ENCODE results near the gene USH1C. TPM values are rescaled to one million over a fixed set of nuclear protein-coding genes. Genes with fewer than 3 reads are reported as not detected.

USH1C gene
- total RNA-seq, 1 experiment from 2014 or later, result 101 TPM

DNA sequence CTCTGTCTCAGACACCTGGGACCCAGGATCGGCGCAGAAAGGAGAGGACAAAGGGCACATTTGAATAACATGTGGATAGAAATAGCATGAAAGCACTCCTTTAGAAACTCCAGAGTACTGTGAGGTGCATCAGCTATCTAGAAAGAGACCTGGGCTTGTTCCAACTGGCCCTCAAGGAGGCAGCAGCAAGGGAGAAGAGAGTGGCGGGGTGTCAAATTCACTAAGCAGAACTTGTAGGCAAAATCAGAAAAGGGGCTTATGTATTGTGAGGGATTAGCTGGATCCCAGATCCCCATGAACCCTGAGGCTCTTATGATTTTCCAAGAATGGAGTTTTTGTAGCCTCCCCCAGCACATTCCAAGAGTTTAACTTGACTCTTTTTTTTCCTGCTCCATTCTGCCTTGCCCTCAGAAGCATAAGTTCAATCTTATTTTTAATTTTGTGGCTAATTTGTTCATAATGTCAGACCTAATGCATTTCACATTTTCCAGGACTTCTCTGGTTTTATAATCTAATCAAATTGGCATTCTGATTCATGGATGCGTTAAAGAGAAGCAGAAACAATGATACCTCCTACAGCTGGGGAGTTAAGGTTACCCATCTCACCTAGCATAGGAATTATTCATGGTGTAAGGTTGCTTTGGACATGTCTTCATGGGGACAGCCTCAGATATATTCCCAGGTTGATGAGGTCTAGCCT lies 33.6 kb downstream of the USH1C start:
- H3K9me3 Mint-ChIP-seq (ENCODE audit: unreplicated experiment), result no peaks in the 10 kb centered on the region
- no peak overlapping the region for H3K4me3 Mint-ChIP-seq (ENCODE audit: unreplicated experiment)
- BruUV-seq (replicated peaks), result no TSS peak
- Histone ChIP-seq H3K4me1 (no peaks in the 10 kb centered on the region), H3K4me3 (ENCODE audit: low read depth, low read length) (no peak overlapping the region), H3K36me3 (ENCODE audit: control insufficient read depth, insufficient read depth, low read length) (peaks cover 4% of the 10 kb centered on the region), H3K9me3 (no peaks in the 10 kb centered on the region), H3K27me3 (replicated peaks; ENCODE audit: control insufficient read depth, insufficient read depth, low read length) (no peaks in the 10 kb centered on the region)
- DNase-seq, result no peak
- H3K36me3 Mint-ChIP-seq (ENCODE audit: insufficient read depth, unreplicated experiment), result peaks cover 67% of the 10 kb centered on the region
- ChIA-PET CTCF (no interaction called here), POLR2A (no interaction called here)
- no peak overlapping the region for H3K27ac Mint-ChIP-seq (ENCODE audit: unreplicated experiment)
- no peaks in the 10 kb centered on the region for H3K27me3 Mint-ChIP-seq (ENCODE audit: insufficient read depth, unreplicated experiment)
- intact Hi-C loops (cut with micrococcal nuclease; ENCODE audit: unreplicated experiment), result no loop called here
- no peaks in the 10 kb centered on the region for H3K4me1 Mint-ChIP-seq (ENCODE audit: low read depth, unreplicated experiment)
- no peak for TF ChIP-seq CTCF (IDR thresholded peaks at IDR 0.05; ENCODE audit: insufficient read depth in 1 of 2, low read depth in 1 of 2, low read length in 1 of 2, severe bottlenecking in 1 of 2, unreplicated experiment in 1 of 2)

GRCh38 chr11:17508791-17509190 lies 35.4 kb downstream of the USH1C start:
- BruUV-seq (replicated peaks), result no TSS peak
- H3K4me1 ChIP-seq, result no peaks in the 10 kb centered on the region
- Mint-ChIP-seq H3K36me3 (ENCODE audit: insufficient read depth, unreplicated experiment) (peaks cover 71% of the 10 kb centered on the region), H3K27me3 (ENCODE audit: insufficient read depth, unreplicated experiment) (no peaks in the 10 kb centered on the region), H3K4me1 (ENCODE audit: low read depth, unreplicated experiment) (no peaks in the 10 kb centered on the region), H3K9me3 (ENCODE audit: unreplicated experiment) (no peaks in the 10 kb centered on the region), H3K27ac (ENCODE audit: unreplicated experiment) (no peak overlapping the region), H3K4me3 (ENCODE audit: unreplicated experiment) (no peak overlapping the region)
- H3K36me3 ChIP-seq (ENCODE audit: control insufficient read depth, insufficient read depth, low read length), result peaks cover 4% of the 10 kb centered on the region
- H3K4me3 ChIP-seq (ENCODE audit: low read depth, low read length), result no peak overlapping the region
- ChIA-PET CTCF (no interaction called here), POLR2A (no interaction called here)
- DNase-seq, result no peak
- H3K27me3 ChIP-seq (replicated peaks; ENCODE audit: control insufficient read depth, insufficient read depth, low read length), result no peaks in the 10 kb centered on the region
- H3K9me3 ChIP-seq, result no peaks in the 10 kb centered on the region
- intact Hi-C loops (cut with micrococcal nuclease; ENCODE audit: unreplicated experiment), result no loop called here
- no peak for TF ChIP-seq CTCF (IDR thresholded peaks at IDR 0.05; ENCODE audit: insufficient read depth in 1 of 2, low read depth in 1 of 2, low read length in 1 of 2, severe bottlenecking in 1 of 2, unreplicated experiment in 1 of 2)

- Histone ChIP-seq H3K9me3 (no peaks in the 10 kb centered on the region), H3K36me3 (ENCODE audit: control insufficient read depth, insufficient read depth, low read length) (peaks cover 4% of the 10 kb centered on the region), H3K27me3 (replicated peaks; ENCODE audit: control insufficient read depth, insufficient read depth, low read length) (no peaks in the 10 kb centered on the region), H3K4me3 (ENCODE audit: low read depth, low read length) (no peak overlapping the region), H3K4me1 (no peaks in the 10 kb centered on the region)
- H3K9me3 Mint-ChIP-seq (ENCODE audit: unreplicated experiment), result no peaks in the 10 kb centered on the region
- no peaks in the 10 kb centered on the region for H3K27me3 Mint-ChIP-seq (ENCODE audit: insufficient read depth, unreplicated experiment)
- no peak for TF ChIP-seq CTCF (IDR thresholded peaks at IDR 0.05; ENCODE audit: insufficient read depth in 1 of 2, low read depth in 1 of 2, low read length in 1 of 2, severe bottlenecking in 1 of 2, unreplicated experiment in 1 of 2)
- ChIA-PET POLR2A (no interaction called here), CTCF (interaction anchor here (1.0 kb wide), 1 partner anchor 20 kb away, joined by 3 read pairs; no protein-coding TSS in a partner anchor)
- intact Hi-C loops (cut with micrococcal nuclease; ENCODE audit: unreplicated experiment), result no loop called here
- H3K36me3 Mint-ChIP-seq (ENCODE audit: insufficient read depth, unreplicated experiment), result peaks cover 70% of the 10 kb centered on the region
- no peak for DNase-seq
- H3K27ac Mint-ChIP-seq (ENCODE audit: unreplicated experiment), result no peak overlapping the region
- H3K4me3 Mint-ChIP-seq (ENCODE audit: unreplicated experiment), result no peak overlapping the region
- BruUV-seq (replicated peaks), result no TSS peak
- no peaks in the 10 kb centered on the region for H3K4me1 Mint-ChIP-seq (ENCODE audit: low read depth, unreplicated experiment)
Measured at GRCh38 chr11:17508306-17508705, 35.9 kb downstream of the USH1C start.

Data from Caco-2 (cell line).